Transverse colon (tissue), 4 donors: ENCODE data around the gene COL23A1.

ENCODE experiments used
- POLR2A ChIP-seq: fragments of 450-650 bp; IDR thresholded peaks from one replicate; pipeline ENCODE4 v1.6.1; 2016; ENCODE audit warnings: antibody characterized with exemption, mild to moderate bottlenecking, moderate library complexity
- POLR2AphosphoS5 ChIP-seq, 3 donors: sonication (generic); formaldehyde crosslinking; IDR thresholded peaks; one replicate each; pipeline ENCODE4 v1.6.1; 2016; ENCODE audit warnings: antibody characterized with exemption in 3 of 3
- TF ChIP-seq, protein P1 (sequence below), 5 experiments: fragments of 200-600 bp in 3 of 5; fragments of 450-650 bp in 2 of 5; sonication (generic) in 3 of 5; IDR thresholded peaks; 1 replicate in 2 of 5; 2 replicates in 3 of 5; pipeline ENCODE4 v1.5.1; 2016 to 2017; ENCODE audit warnings: antibody characterized with exemption in 5 of 5, inconsistent platforms in 3 of 5, mild to moderate bottlenecking in 2 of 5, moderate library complexity in 1 of 5

DNA sequence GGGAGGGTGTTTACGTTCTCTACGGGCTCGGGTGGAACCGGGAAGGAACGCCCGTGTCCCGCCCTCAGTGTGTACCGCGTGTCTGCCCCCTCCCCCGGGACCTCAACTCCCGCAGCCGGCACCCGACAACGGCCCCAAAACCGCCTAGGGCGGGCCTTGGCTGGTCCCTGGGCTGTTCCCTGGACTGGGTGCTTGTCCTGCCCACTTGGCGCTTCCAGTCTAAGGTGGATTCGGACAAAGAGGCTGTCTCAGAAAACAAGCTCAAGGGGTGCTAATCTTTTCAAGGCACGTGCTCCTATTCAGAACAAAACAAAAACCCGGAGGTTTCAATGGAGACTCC is 37.0 kb upstream of the COL23A1 start:
- TF ChIP-seq, protein P1, sequence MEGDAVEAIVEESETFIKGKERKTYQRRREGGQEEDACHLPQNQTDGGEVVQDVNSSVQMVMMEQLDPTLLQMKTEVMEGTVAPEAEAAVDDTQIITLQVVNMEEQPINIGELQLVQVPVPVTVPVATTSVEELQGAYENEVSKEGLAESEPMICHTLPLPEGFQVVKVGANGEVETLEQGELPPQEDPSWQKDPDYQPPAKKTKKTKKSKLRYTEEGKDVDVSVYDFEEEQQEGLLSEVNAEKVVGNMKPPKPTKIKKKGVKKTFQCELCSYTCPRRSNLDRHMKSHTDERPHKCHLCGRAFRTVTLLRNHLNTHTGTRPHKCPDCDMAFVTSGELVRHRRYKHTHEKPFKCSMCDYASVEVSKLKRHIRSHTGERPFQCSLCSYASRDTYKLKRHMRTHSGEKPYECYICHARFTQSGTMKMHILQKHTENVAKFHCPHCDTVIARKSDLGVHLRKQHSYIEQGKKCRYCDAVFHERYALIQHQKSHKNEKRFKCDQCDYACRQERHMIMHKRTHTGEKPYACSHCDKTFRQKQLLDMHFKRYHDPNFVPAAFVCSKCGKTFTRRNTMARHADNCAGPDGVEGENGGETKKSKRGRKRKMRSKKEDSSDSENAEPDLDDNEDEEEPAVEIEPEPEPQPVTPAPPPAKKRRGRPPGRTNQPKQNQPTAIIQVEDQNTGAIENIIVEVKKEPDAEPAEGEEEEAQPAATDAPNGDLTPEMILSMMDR (IDR thresholded peaks at IDR 0.05): no peak
- TF ChIP-seq POLR2A (no peak), POLR2AphosphoS5 (IDR thresholded peaks at IDR 0.05) (no peak)
